GM18498 (cell line): Measurements from ENCODE around the gene DCBLD1.

Source experiments
- ATAC-seq: cut with Tn5 transposase; IDR thresholded peaks from one replicate; pipeline ENCODE4 v1.9.1; 2021; ENCODE audit warnings: mild to moderate bottlenecking, moderate library complexity; ENCODE audit not compliant: unreplicated experiment

The DCBLD1 gene

GRCh38 chr6:117553142-117553541 is 70.7 kb downstream of the DCBLD1 start:
- ATAC-seq: no peak

GRCh38 chr6:117555262-117555849 is 72.9 kb downstream of the DCBLD1 start:
- ATAC-seq: no peak

GRCh38 chr6:117555882-117556498 is 73.5 kb downstream of the DCBLD1 start:
- no peak for ATAC-seq

GRCh38 chr6:117557951-117558350 is 75.5 kb downstream of the DCBLD1 start:
- ATAC-seq: no peak

- no peak for ATAC-seq
These were observed 76.3 kb downstream of the DCBLD1 start for GRCh38 chr6:117558818-117559217.

- no peak for ATAC-seq
These were observed 76.8 kb downstream of the DCBLD1 start for GRCh38 chr6:117559299-117559698.

- ATAC-seq: no peak
These were observed 78.7 kb downstream of the DCBLD1 start for GRCh38 chr6:117561128-117561527.

- no peak for ATAC-seq
These were observed 82.2 kb downstream of the DCBLD1 start for GRCh38 chr6:117564681-117565080.

GRCh38 chr6:117568247-117568646 is 85.8 kb downstream of the DCBLD1 start:
- no peak for ATAC-seq

- no peak for ATAC-seq
These were observed 86.4 kb downstream of the DCBLD1 start for GRCh38 chr6:117568831-117569410.

- no peak for ATAC-seq
These were observed 90.7 kb downstream of the DCBLD1 start for GRCh38 chr6:117573006-117573680.

- no peak for ATAC-seq
These were observed 91.7 kb downstream of the DCBLD1 start for GRCh38 chr6:117574198-117574597.

- no peak for ATAC-seq
These were observed 103.2 kb downstream of the DCBLD1 start for GRCh38 chr6:117585647-117586046.

- ATAC-seq: no peak
These were observed 108.0 kb downstream of the DCBLD1 start for GRCh38 chr6:117590447-117590846.

GRCh38 chr6:117591405-117591804 is 108.9 kb downstream of the DCBLD1 start:
- ATAC-seq: no peak

- no peak for ATAC-seq
These were observed 110.7 kb downstream of the DCBLD1 start for GRCh38 chr6:117592983-117593759.

- ATAC-seq: no peak
These were observed 112.8 kb downstream of the DCBLD1 start for GRCh38 chr6:117595099-117595923.

GRCh38 chr6:117597755-117598154 is 115.3 kb downstream of the DCBLD1 start:
- no peak for ATAC-seq
